IMR-90 (cell line): ENCODE measurements around the gene EMX2. TPM values are rescaled to one million over a fixed set of nuclear protein-coding genes. Genes with fewer than 3 reads are reported as not detected.

ENCODE experiments used
- ATAC-seq: fragments of 200-7000 bp; cut with Tn5 transposase; 2 replicates; pipeline ENCODE4 v1.9.1; 2020; ENCODE audit warnings: low read depth, mild to moderate bottlenecking, moderate library complexity
- BruUV-seq: library from RNA; stranded (reverse); fragments of 400-500 nt; replicated peaks from 2 replicates; lab custom pipeline; 2021; lab: Mats Ljungman, UMichigan
- CTCF ChIA-PET: fragments of 300-600 bp; formaldehyde crosslinking; extraction: SDS; loops from one replicate; lab custom pipeline; 2021; ENCODE audit warnings: antibody characterized with exemption; lab: Yijun Ruan, JAX
- POLR2A ChIA-PET: fragments of 300-600 bp; sonication (Branson Sonifier 250); formaldehyde crosslinking; loops from one replicate; lab custom pipeline; 2022; ENCODE audit warnings: antibody characterized with exemption; ENCODE audit not compliant: unreplicated experiment; lab: Charles Lee
- DNase-seq: peaks from one replicate; pipeline ENCODE4 v3.0.0; 2013
- H2AFZ ChIP-seq: replicated peaks from 2 replicates; pipeline ENCODE3; 2013; ENCODE audit warnings: low read length, mild to moderate bottlenecking; ENCODE audit not compliant: poor library complexity
- H2AK5ac ChIP-seq: 2 replicates; pipeline ENCODE4 v1.6.1; 2013; ENCODE audit warnings: low read depth, low read length, inconsistent platforms
- H2AK9ac ChIP-seq: replicated peaks from 2 replicates; pipeline ENCODE3; 2013; ENCODE audit warnings: mild to moderate bottlenecking, low read depth, low read length, moderate library complexity; ENCODE audit not compliant: poor library complexity
- H2BK120ac ChIP-seq: 2 replicates; pipeline ENCODE4 v1.6.1; 2013; ENCODE audit warnings: low read depth, low read length, inconsistent platforms
- H2BK15ac ChIP-seq: 3 replicates; pipeline ENCODE4 v1.6.1; 2013; ENCODE audit warnings: low read depth, low read length, inconsistent platforms
- H2BK20ac ChIP-seq: 2 replicates; pipeline ENCODE4 v1.6.1; 2013; ENCODE audit warnings: low read depth, mild to moderate bottlenecking, inconsistent platforms, low read length, moderate library complexity
- H2BK5ac ChIP-seq: 2 replicates; pipeline ENCODE4 v1.6.1; 2013; ENCODE audit warnings: mild to moderate bottlenecking, low read depth, low read length, inconsistent platforms; ENCODE audit not compliant: poor library complexity, severe bottlenecking
- H3K14ac ChIP-seq: replicated peaks from 2 replicates; pipeline ENCODE4 v1.6.1; 2013; ENCODE audit warnings: low read depth, low read length, inconsistent platforms
- H3K18ac ChIP-seq: 2 replicates; pipeline ENCODE4 v1.6.1; 2013; ENCODE audit warnings: low read depth, low read length, control low read depth
- H3K23ac ChIP-seq: 2 replicates; pipeline ENCODE4 v1.6.1; 2013; ENCODE audit warnings: low read depth, low read length, inconsistent platforms
- H3K27ac ChIP-seq: 2 replicates; pipeline ENCODE4 v1.5.1; 2013; ENCODE audit warnings: mild to moderate bottlenecking, control low read depth, low read length; ENCODE audit not compliant: insufficient read depth
- H3K27me3 ChIP-seq: 2 replicates; pipeline ENCODE4 v1.6.1; 2013; ENCODE audit warnings: low read length; ENCODE audit not compliant: control insufficient read depth, insufficient read depth
- H3K36me3 ChIP-seq: 2 replicates; pipeline ENCODE4 v1.6.1; 2013; ENCODE audit warnings: low read length, mixed read lengths; ENCODE audit not compliant: control insufficient read depth, insufficient read depth
- H3K4ac ChIP-seq: 2 replicates; pipeline ENCODE4 v1.6.1; 2013; ENCODE audit warnings: low read depth, low read length, inconsistent platforms
- H3K4me1 ChIP-seq: 2 replicates; pipeline ENCODE4 v1.6.1; 2013; ENCODE audit warnings: low read length, mixed read lengths; ENCODE audit not compliant: control insufficient read depth, insufficient read depth
- H3K4me2 ChIP-seq: 2 replicates; pipeline ENCODE4 v1.6.1; 2013; ENCODE audit warnings: low read depth, mild to moderate bottlenecking, control low read depth, low read length, moderate library complexity
- H3K4me3 ChIP-seq: 2 replicates; pipeline ENCODE4 v1.5.1; 2013; ENCODE audit warnings: low read depth, mild to moderate bottlenecking, control low read depth, low read length, moderate library complexity; ENCODE audit not compliant: insufficient read depth
- H3K56ac ChIP-seq: 2 replicates; pipeline ENCODE4 v1.6.1; 2013; ENCODE audit warnings: low read length, inconsistent platforms; ENCODE audit not compliant: insufficient read depth; ENCODE audit errors: extremely low read depth
- H3K79me1 ChIP-seq, 2 experiments: 2 replicates each; pipeline ENCODE4 v1.6.1; 2013; ENCODE audit warnings: low read length in 2 of 2, inconsistent platforms in 1 of 2, low read depth in 1 of 2
- H3K9ac ChIP-seq: 2 replicates; pipeline ENCODE4 v1.6.1; 2013; ENCODE audit warnings: low read depth, low read length, control low read depth
- H3K9me1 ChIP-seq: 2 replicates; pipeline ENCODE4 v1.6.1; 2013; ENCODE audit warnings: low read length, inconsistent platforms; ENCODE audit not compliant: insufficient read depth
- H3K9me3 ChIP-seq: 2 replicates; pipeline ENCODE4 v1.6.1; 2013; ENCODE audit warnings: low read length; ENCODE audit not compliant: control insufficient read depth, insufficient read depth
- H4K20me1 ChIP-seq: 2 replicates; pipeline ENCODE4 v1.6.1; 2013; ENCODE audit warnings: low read length, inconsistent platforms; ENCODE audit not compliant: insufficient read depth
- H4K5ac ChIP-seq: 2 replicates; pipeline ENCODE4 v1.6.1; 2013; ENCODE audit warnings: mild to moderate bottlenecking, low read depth, low read length, control low read depth
- H4K8ac ChIP-seq, 2 experiments: 2 replicates each; pipeline ENCODE4 v1.6.1; 2013; ENCODE audit warnings: low read depth in 2 of 2, low read length in 2 of 2, control low read depth in 1 of 2, inconsistent platforms in 1 of 2
- H4K91ac ChIP-seq: 2 replicates; pipeline ENCODE4 v1.6.1; 2013; ENCODE audit warnings: low read depth, low read length, inconsistent platforms; ENCODE audit not compliant: insufficient read depth
- BHLHE40 ChIP-seq: fragments of 150-350 bp; IDR thresholded peaks from 2 replicates; pipeline ENCODE4 v1.6.1; 2016; ENCODE audit warnings: mild to moderate bottlenecking, low read depth, low read length
- MXI1 ChIP-seq: IDR thresholded peaks from 2 replicates; pipeline ENCODE4 v1.6.1; 2012; ENCODE audit warnings: low read depth, mild to moderate bottlenecking, low read length, moderate library complexity, borderline replicate concordance
- RFX5 ChIP-seq: IDR thresholded peaks from 2 replicates; pipeline ENCODE4 v1.8.0; 2012; ENCODE audit warnings: low read depth, mild to moderate bottlenecking, low read length, moderate library complexity
- USF2 ChIP-seq: fragments of 150-350 bp; IDR thresholded peaks from 2 replicates; pipeline ENCODE4 v1.6.1; 2017; ENCODE audit warnings: mild to moderate bottlenecking, antibody characterized with exemption, low read length, low read depth
- WGBS, 2 experiments: methylation state at CpG; one replicate each; pipeline versions ENCODE4 v1.1.5 to v1.1.7; 2013; ENCODE audit warnings: missing lambda C conversion rate in 2 of 2; ENCODE audit not compliant: insufficient read length in 1 of 2; ENCODE audit errors: extremely low coverage in 2 of 2; 5-methylcytosine and 5-hydroxymethylcytosine counted together
- dilution Hi-C: fragments of 300-500 bp; cut with HindIII; formaldehyde crosslinking; loops from one replicate; pipeline ENCODE4 v1.14.3; 2018; ENCODE audit warnings: low sequenced_read_pairs; ENCODE audit not compliant: unreplicated experiment
- in situ Hi-C: fragments of 300-500 bp; cut with MboI; formaldehyde crosslinking; loops from 3 replicates; pipeline ENCODE4 v1.14.3; 2019; ENCODE audit warnings: low sequenced_read_pairs, inconsistent platforms, mixed read lengths
- intact Hi-C: fragments of 100-400 bp; cut with micrococcal nuclease; formaldehyde crosslinking; loops from 2 replicates; pipeline ENCODE4 v1.10.0; 2022
- polyA plus RNA-seq, 3 experiments: library from polyadenylated mRNA; depleted of rRNA; stranded (reverse); fragments of >200 nt; gene quantifications; 2 replicates each; pipeline ENCODE4 v1.2.3, GENCODE V29; 2012; ENCODE audit warnings: low replicate concordance in 1 of 3
- total RNA-seq: library from RNA; depleted of rRNA; stranded (reverse); fragments of >200 nt; gene quantifications from 2 replicates; pipeline ENCODE4 v1.2.3, GENCODE V29; 2012

EMX2 gene
- total and polyA plus RNA-seq, 2 of the 4 experiments (the other 2 are of a cell fraction), result not detected

GRCh38 chr10:117546581-117547015 is 4.1 kb downstream of the EMX2 start:
- dilution Hi-C loops, result no loop called here
- Histone ChIP-seq H3K56ac (no peak overlapping the region), H4K91ac (no peak overlapping the region), H2AK9ac (no peak overlapping the region), H3K27me3 (peaks cover 88% of the 10 kb centered on the region), H3K4ac (no peak overlapping the region), H2BK5ac (no peak overlapping the region), H3K4me1 (peaks cover 2% of the 10 kb centered on the region; the same call in 1 of the 2 replicates), H2BK20ac (no peak overlapping the region), H3K4me2 (no peak overlapping the region), H3K18ac (no peak overlapping the region), H4K8ac (no peak overlapping the region), H3K14ac (no peak overlapping the region), H2AFZ (peak overlapping the region; percentile 41), H3K9me3 (peaks cover 4% of the 10 kb centered on the region; the same call in 1 of the 2 replicates), H3K23ac (no peak overlapping the region), H3K9me1 (no peaks in the 10 kb centered on the region), H3K9ac (no peak overlapping the region), H3K79me1 (no peaks in the 10 kb centered on the region), H2BK15ac (no peak overlapping the region), H3K4me3 (no peak overlapping the region), H4K20me1 (no peaks in the 10 kb centered on the region), H4K5ac (no peak overlapping the region), H2AK5ac (no peak overlapping the region), H3K27ac (no peak overlapping the region), H3K36me3 (no peaks in the 10 kb centered on the region), H2BK120ac (no peak overlapping the region)
- 2% methylated on average over 8 of the region's 29 CpGs; no CpG with 5 or more reads in 1 of the 2 experiments for WGBS, 2 experiments
- intact Hi-C loops, result no loop called here
- TF ChIP-seq RFX5, result no peak
- TF ChIP-seq USF2, result no peak
- no peak for TF ChIP-seq MXI1
- TF ChIP-seq BHLHE40, result no peak
- no peak for DNase-seq
- no TSS peak for BruUV-seq
- ChIA-PET POLR2A (no interaction called here), CTCF (no interaction called here)
- in situ Hi-C loops, result no loop called here
- ATAC-seq, result no peak
